ENCODE data around the gene TNNC2. TPM values are rescaled to one million over a fixed set of nuclear protein-coding genes. Genes with fewer than 3 reads are reported as not detected.

The TNNC2 gene
- total RNA-seq, 1 donor from 2014 or later = 0.61 TPM

GRCh38 chr20:45851501-45851900, 24.4 kb upstream of the TNNC2 start:
- Histone ChIP-seq H3K27ac (no peak overlapping the region), H3K4me1 (peaks cover 14% of the 10 kb centered on the region), H3K4me3 (no peak overlapping the region), H3K36me3 (peaks cover 39% of the 10 kb centered on the region), H3K9me3 (no peaks in the 10 kb centered on the region), H3K27me3 (no peaks in the 10 kb centered on the region)
- intact Hi-C loops (cut with DNase I) = no loop called here
- no peak for TF ChIP-seq CTCF (IDR thresholded peaks at IDR 0.05)
- DNase-seq (no peak), ATAC-seq (no peak)

- peaks cover 45% of the 10 kb centered on the region for H3K36me3 ChIP-seq
- no peak overlapping the region for H3K4me3 ChIP-seq
- ATAC-seq (no peak), DNase-seq (no peak)
- peaks cover 9% of the 10 kb centered on the region for H3K4me1 ChIP-seq
- intact Hi-C loops (cut with DNase I) = no loop called here
- no peak for TF ChIP-seq CTCF (IDR thresholded peaks at IDR 0.05)
- no peaks in the 10 kb centered on the region for H3K9me3 ChIP-seq
- H3K27me3 ChIP-seq = no peaks in the 10 kb centered on the region
- H3K27ac ChIP-seq = no peak overlapping the region
Observed at GRCh38 chr20:45850926-45851325, 23.8 kb upstream of the TNNC2 start.

- Histone ChIP-seq H3K27ac (no peak overlapping the region), H3K4me1 (peaks cover 2% of the 10 kb centered on the region), H3K4me3 (no peak overlapping the region), H3K36me3 (peaks cover 52% of the 10 kb centered on the region), H3K9me3 (no peaks in the 10 kb centered on the region), H3K27me3 (no peaks in the 10 kb centered on the region)
- intact Hi-C loops (cut with DNase I) = no loop called here
- no peak for DNase-seq
- TF ChIP-seq CTCF (IDR thresholded peaks at IDR 0.05) = no peak
- no peak for ATAC-seq
Observed at GRCh38 chr20:45850238-45850637, 23.1 kb upstream of the TNNC2 start.

- Histone ChIP-seq H3K9me3 (no peaks in the 10 kb centered on the region), H3K27ac (no peak overlapping the region), H3K4me3 (no peak overlapping the region), H3K27me3 (no peaks in the 10 kb centered on the region), H3K4me1 (no peaks in the 10 kb centered on the region), H3K36me3 (peaks cover 64% of the 10 kb centered on the region)
- no peak for DNase-seq
- TF ChIP-seq CTCF (IDR thresholded peaks at IDR 0.05) = no peak
- intact Hi-C loops (cut with DNase I) = no loop called here
- ATAC-seq = no peak
Observed at GRCh38 chr20:45848969-45849582, 22.0 kb upstream of the TNNC2 start.

- no peak for TF ChIP-seq CTCF (IDR thresholded peaks at IDR 0.05)
- ATAC-seq = no peak
- Histone ChIP-seq H3K27me3 (no peaks in the 10 kb centered on the region), H3K4me3 (no peak overlapping the region), H3K4me1 (no peaks in the 10 kb centered on the region), H3K36me3 (peaks cover 65% of the 10 kb centered on the region), H3K27ac (no peak overlapping the region), H3K9me3 (no peaks in the 10 kb centered on the region)
- no peak for DNase-seq
- intact Hi-C loops (cut with DNase I) = no loop called here
Observed at GRCh38 chr20:45848421-45848820, 21.3 kb upstream of the TNNC2 start.

GRCh38 chr20:45845452-45845851, 18.3 kb upstream of the TNNC2 start:
- H3K27ac ChIP-seq = no peak overlapping the region
- no peak overlapping the region for H3K4me3 ChIP-seq
- no peaks in the 10 kb centered on the region for H3K4me1 ChIP-seq
- no peak for ATAC-seq
- no peaks in the 10 kb centered on the region for H3K27me3 ChIP-seq
- DNase-seq = no peak
- H3K36me3 ChIP-seq = peaks cover 81% of the 10 kb centered on the region
- TF ChIP-seq CTCF (IDR thresholded peaks at IDR 0.05) = no peak
- intact Hi-C loops (cut with DNase I) = no loop called here
- H3K9me3 ChIP-seq = no peaks in the 10 kb centered on the region

Data from upper lobe of right lung (tissue), 1 donor.